Large intestine (tissue), 3 donors: ENCODE measurements around the gene ETV3. TPM values are rescaled to one million over a fixed set of nuclear protein-coding genes. Genes with fewer than 3 reads are reported as not detected.

Experiments
- DNase-seq, 2 donors: peaks; one replicate each; pipeline versions ENCODE4 v3.0.0 to v3.0.0-alpha.2; 2013
- H3K27ac ChIP-seq: one replicate; pipeline ENCODE4 v1.5.1; 2013; ENCODE audit warnings: low read length
- H3K27me3 ChIP-seq: 2 replicates; pipeline ENCODE4 v1.6.1; 2013; ENCODE audit warnings: low read length; ENCODE audit not compliant: control insufficient read depth, insufficient read depth
- H3K36me3 ChIP-seq: 2 replicates; pipeline ENCODE4 v1.6.1; 2013; ENCODE audit warnings: low read length; ENCODE audit not compliant: control insufficient read depth, insufficient read depth
- H3K4me1 ChIP-seq: one replicate; pipeline ENCODE4 v1.6.1; 2013; ENCODE audit warnings: low read length; ENCODE audit not compliant: control insufficient read depth, insufficient read depth
- H3K4me3 ChIP-seq: one replicate; pipeline ENCODE4 v1.5.1; 2013; ENCODE audit warnings: low read length
- H3K9me3 ChIP-seq: one replicate; pipeline ENCODE4 v1.6.1; 2013; ENCODE audit warnings: mild to moderate bottlenecking, low read depth, low read length, moderate library complexity; ENCODE audit not compliant: control insufficient read depth
- WGBS: methylation state at CpG from one replicate; pipeline ENCODE4 v1.1.5; 2013; ENCODE audit warnings: low lambda C conversion rate; ENCODE audit not compliant: insufficient coverage; 5-methylcytosine and 5-hydroxymethylcytosine counted together
- polyA plus RNA-seq: library from polyadenylated mRNA; unstranded; fragments of 120-200 nt; gene quantifications from one replicate; pipeline ENCODE4 v1.2.1, GENCODE V29; 2013

Gene ETV3
- polyA plus RNA-seq, 1 donor = 19.3 TPM

DNA sequence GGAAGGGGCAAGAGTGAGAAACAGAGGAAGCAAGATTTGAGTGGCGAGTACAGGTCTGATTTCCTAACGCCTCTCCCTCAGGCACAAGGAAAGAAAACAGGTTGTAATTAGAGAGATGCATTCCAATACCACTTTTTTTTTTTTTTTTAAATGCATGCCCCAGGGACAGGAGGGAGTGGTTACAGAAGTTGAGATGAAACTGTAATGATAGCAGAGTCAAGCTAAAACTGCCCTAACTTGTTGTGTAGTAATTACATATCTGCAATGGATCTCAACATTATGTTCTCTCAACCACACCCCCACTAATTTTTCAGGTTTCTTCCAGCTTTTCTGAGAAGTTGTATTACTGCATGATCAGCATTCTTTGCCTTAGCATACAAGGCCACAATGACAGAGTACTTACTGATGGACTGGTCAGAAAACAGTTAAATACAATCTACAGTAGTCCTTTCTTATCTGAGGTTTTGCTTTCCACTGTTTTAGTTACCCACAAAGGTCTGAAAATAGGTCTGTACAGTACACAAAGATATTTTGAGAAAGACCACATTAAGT, 5.5 kb downstream of the ETV3 start:
- Histone ChIP-seq H3K4me3 (no peak overlapping the region), H3K27ac (no peak overlapping the region), H3K36me3 (peaks cover 63% of the 10 kb centered on the region), H3K4me1 (peaks cover 16% of the 10 kb centered on the region), H3K9me3 (no peaks in the 10 kb centered on the region), H3K27me3 (no peaks in the 10 kb centered on the region)
- 80% methylated on average over 1 of the region's 2 CpGs for WGBS
- no peak for DNase-seq

DNA sequence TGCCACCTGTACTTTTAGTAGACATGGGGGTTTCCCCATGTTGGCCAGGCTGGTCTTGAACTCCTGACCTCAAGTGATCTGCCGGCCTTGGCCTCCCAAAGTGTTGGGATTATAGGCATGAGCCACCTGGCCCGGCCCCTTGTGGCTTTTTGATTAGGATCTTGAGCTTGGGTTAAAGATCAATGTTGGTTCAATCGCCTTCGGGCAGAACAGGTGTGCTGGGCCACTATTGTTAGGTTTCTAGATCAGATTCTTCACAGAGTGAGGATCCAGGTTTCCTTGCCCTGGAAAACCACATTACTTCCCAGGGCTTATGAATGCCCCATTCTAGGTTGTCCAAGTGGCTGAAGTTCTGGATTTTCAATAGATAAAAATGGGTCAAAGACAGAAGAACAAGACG, 6.1 kb downstream of the ETV3 start:
- Histone ChIP-seq H3K27me3 (no peaks in the 10 kb centered on the region), H3K9me3 (no peaks in the 10 kb centered on the region), H3K4me1 (peaks cover 14% of the 10 kb centered on the region), H3K36me3 (peaks cover 67% of the 10 kb centered on the region), H3K4me3 (no peak overlapping the region), H3K27ac (no peak overlapping the region)
- DNase-seq = no peak
- 100% methylated on average over 1 of the region's 5 CpGs for WGBS

DNA sequence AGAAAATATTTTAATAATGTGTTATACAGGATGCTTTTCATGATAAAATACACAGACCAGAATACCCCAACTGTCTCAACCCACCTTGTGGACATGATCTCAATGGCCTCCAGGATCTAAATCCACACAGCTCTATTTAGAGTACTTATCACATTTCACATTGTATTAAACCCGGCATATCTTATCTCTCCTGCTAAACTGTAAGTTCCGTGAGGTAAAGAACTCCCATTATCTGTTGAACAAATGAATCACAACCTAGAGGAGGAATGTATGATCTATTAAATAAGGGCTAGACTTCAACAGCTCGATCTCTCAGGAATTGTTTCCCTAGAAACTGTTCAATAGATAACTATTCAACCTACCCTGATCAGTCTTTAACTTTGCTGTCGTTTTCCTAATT, 6.9 kb downstream of the ETV3 start:
- Histone ChIP-seq H3K4me1 (peaks cover 6% of the 10 kb centered on the region), H3K9me3 (no peaks in the 10 kb centered on the region), H3K36me3 (peaks cover 71% of the 10 kb centered on the region), H3K27ac (no peak overlapping the region), H3K27me3 (no peaks in the 10 kb centered on the region), H3K4me3 (no peak overlapping the region)
- no peak for DNase-seq
- WGBS = 17% methylated on average over 1 of the region's 4 CpGs

DNA sequence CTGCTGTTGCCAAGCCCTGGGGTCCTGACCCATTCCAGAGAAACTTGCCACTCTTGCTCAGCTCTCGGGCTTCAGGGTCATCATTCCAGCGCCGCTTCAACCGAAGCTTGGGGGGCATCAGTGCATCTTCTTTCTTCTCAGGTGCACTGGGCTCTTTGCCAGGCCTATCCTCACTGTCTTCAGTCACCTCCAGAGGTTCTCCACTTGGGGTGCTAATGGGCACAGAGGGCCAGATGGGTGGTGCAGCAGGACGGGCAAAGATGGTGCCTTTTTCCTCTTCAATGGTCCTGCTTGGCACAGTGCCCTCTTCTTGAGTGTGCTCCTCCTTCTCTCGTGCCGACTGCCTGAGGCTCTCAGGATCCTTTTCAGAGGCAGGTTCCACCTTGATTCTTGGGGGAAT, 13.3 kb downstream of the ETV3 start:
- Histone ChIP-seq H3K4me3 (no peak overlapping the region), H3K27ac (no peak overlapping the region), H3K27me3 (no peaks in the 10 kb centered on the region), H3K9me3 (no peaks in the 10 kb centered on the region), H3K36me3 (peaks cover 62% of the 10 kb centered on the region), H3K4me1 (no peaks in the 10 kb centered on the region)
- WGBS = 90% methylated on average over 2 of the region's 7 CpGs
- no peak for DNase-seq

DNA sequence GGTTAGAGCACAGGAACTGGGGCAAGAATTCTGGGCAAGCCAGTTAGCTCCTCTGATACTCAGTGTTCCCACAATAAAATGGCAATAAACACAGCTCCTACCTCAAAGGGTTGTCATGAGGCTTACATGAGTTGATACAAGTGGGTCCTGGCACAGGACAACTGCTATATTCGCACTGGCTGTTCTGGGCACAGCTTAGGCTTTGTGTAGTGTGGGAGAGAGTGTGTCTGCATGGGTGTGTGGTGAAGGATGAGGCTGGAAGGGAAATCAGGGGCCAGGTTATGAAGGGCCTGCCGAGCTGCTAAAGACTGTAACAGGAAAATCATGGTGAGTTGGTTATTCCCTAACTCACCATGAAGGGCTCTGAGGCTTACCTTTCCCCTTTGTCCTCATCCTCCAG, 18.7 kb downstream of the ETV3 start:
- Histone ChIP-seq H3K27me3 (peaks cover 2% of the 10 kb centered on the region), H3K36me3 (peaks cover 24% of the 10 kb centered on the region), H3K4me3 (no peak overlapping the region), H3K27ac (no peak overlapping the region), H3K9me3 (no peaks in the 10 kb centered on the region), H3K4me1 (no peaks in the 10 kb centered on the region)
- no peak for DNase-seq
- WGBS = no CpG with 5 or more reads among the region's 2 CpGs

DNA sequence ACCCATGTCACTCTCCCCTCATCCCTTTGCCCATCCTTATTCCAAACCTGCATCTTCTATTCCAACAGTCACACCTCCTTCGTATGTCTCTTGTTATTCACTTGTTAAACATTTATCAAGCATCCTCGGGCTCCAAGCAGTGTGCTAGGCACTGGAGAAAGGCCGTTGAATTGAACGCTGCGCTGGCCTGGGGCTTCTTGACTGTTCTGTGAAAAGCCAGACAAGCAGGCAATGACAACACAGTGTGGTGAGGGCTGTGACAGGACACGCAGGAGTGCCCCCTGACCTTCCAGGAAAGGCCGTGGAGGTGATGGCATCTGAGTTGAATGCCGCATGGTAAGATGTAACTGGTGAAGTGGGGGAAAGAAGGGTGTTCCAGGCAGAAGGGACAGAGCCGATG, 19.2 kb downstream of the ETV3 start:
- no peaks in the 10 kb centered on the region for H3K9me3 ChIP-seq
- no CpG with 5 or more reads among the region's 9 CpGs for WGBS
- no peak overlapping the region for H3K4me3 ChIP-seq
- H3K4me1 ChIP-seq = no peaks in the 10 kb centered on the region
- peaks cover 2% of the 10 kb centered on the region for H3K27me3 ChIP-seq
- no peak overlapping the region for H3K27ac ChIP-seq
- DNase-seq = no peak
- H3K36me3 ChIP-seq = peaks cover 20% of the 10 kb centered on the region

DNA sequence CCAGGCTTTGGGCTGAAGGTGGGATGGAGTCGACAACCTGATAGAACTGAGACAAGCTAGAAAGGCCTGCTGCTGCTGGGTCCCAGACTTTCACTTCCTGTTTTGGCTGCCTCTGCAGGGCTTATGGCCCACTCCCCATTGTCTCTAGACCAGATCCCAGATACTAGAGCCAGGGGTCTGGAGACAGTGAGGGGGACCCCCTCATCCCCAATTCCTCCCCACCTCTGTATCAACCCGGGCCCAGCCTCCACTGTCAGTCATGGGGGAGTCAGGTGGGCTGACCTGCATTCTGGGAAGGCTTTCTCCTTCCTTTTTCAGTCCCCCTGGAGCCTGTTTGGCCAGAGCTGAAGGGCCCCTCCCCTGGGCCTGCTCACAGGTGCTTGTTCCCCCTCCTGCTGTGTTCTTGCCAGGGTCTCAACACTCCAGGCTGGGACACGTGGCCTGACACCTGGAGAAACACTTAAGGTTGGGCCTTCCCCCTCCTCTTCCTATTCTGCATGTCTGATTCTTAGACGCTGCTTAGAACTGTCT, 20.6 kb downstream of the ETV3 start:
- Histone ChIP-seq H3K27me3 (peaks cover 13% of the 10 kb centered on the region), H3K4me3 (no peak overlapping the region), H3K27ac (no peak overlapping the region), H3K36me3 (peaks cover 5% of the 10 kb centered on the region), H3K9me3 (no peaks in the 10 kb centered on the region), H3K4me1 (no peaks in the 10 kb centered on the region)
- DNase-seq = no peak
- no CpG with 5 or more reads among the region's 4 CpGs for WGBS

DNA sequence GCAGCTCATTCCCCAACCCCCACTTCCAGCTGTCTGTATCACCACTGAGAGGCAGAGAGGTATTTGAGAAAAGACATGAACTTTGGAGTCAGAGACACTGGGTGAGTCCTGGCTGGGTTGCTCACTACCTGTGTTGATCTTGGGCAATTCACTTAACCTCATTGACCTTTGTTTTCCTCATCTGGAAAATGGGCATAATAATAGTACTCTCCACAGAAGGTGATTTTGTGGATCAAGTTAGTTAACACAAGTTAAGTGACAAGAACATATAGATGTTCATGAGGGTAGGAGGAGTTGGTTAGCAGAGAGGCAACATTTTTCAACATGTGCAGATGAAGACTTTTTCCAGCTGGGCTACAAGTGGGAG, 21.5 kb downstream of the ETV3 start:
- Histone ChIP-seq H3K36me3 (no peaks in the 10 kb centered on the region), H3K4me3 (no peak overlapping the region), H3K27me3 (peaks cover 22% of the 10 kb centered on the region), H3K9me3 (no peaks in the 10 kb centered on the region), H3K4me1 (no peaks in the 10 kb centered on the region), H3K27ac (no peak overlapping the region)
- no peak for DNase-seq

DNA sequence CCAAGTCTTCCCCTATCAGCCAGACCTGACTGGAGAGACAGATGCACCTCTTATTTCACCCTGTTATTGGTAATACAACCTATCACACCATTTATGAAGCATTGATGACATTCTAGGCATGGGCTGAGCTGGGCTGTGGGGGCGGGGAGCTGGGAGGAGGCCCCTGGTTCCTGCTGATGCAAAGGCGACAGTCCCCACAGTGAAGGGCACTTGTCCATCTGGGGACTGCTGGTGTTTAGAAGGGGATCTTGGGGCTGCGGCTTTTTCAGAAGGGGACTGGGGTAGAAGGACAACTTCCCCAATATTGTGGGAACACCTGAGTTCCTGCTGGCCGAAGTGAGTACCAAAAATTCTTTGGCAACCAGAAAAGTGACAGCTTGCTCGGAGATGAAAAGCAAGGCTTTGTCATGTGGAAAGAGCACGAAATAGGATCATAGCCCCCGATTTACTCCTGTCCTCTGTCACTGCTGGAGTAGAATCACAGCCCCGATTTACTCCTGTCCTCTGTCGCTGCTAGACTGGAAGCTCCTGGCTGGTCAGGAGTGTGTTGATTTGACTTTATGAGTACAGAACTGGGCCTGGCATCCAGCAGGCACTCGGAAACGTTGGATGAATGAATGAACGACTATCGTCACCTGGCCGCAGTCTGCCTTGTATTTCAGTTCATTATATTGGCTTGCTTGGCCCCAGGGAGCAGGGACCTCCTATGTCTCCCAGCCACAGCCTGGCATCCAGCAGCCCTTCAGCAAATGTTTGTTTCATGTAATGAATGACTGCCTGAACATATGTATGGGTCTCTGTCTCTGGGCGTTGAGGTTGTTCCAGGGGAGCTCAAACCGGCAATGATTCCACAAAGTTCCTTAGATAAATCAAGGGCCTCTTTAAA, 22.1 kb downstream of the ETV3 start:
- DNase-seq = no peak
- Histone ChIP-seq H3K4me3 (no peak overlapping the region), H3K27me3 (peaks cover 28% of the 10 kb centered on the region), H3K27ac (no peak overlapping the region), H3K36me3 (no peaks in the 10 kb centered on the region), H3K9me3 (no peaks in the 10 kb centered on the region), H3K4me1 (no peaks in the 10 kb centered on the region)
- no CpG with 5 or more reads among the region's 16 CpGs for WGBS

DNA sequence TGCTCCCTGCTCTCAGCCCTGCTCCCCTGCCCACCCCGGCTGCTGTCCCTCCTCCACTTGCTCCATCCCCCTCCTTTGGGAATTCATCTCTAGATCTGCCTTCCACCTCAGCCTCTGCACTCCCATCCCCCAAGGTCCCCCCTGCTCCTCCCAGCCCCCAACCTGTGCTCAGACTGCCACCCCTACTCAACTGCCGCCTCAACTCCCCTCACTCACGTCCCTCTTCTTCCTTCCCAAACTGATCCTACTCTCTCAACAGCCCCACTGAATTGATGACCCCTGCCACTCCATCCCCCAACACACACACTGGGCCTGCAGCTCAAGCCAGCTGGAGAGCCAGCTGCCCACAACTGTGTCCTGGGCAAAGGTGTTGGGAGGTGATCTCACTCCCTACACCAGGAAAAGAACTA, 22.8 kb downstream of the ETV3 start:
- 54% methylated on average over 2 of the region's 3 CpGs for WGBS
- peaks cover 35% of the 10 kb centered on the region for H3K27me3 ChIP-seq
- DNase-seq = no peak
- no peaks in the 10 kb centered on the region for H3K9me3 ChIP-seq
- no peak overlapping the region for H3K4me3 ChIP-seq
- no peaks in the 10 kb centered on the region for H3K36me3 ChIP-seq
- H3K27ac ChIP-seq = no peak overlapping the region
- H3K4me1 ChIP-seq = no peaks in the 10 kb centered on the region
